Large intestine (tissue), 12 donors: Measurements from ENCODE around the gene ABCA8. TPM values are rescaled to one million over a fixed set of nuclear protein-coding genes. Genes with fewer than 3 reads are reported as not detected.
"Not testable (repeated sequence)": the region's sequence is repeated elsewhere in the genome, so short reads cannot be mapped to it uniquely, and the experiment has no call there.

Experiments
- DNase-seq, 2 donors: peaks; one replicate each; pipeline versions ENCODE4 v3.0.0 to v3.0.0-alpha.2; 2013
- H3K27ac ChIP-seq: one replicate; pipeline ENCODE4 v1.5.1; 2013; ENCODE audit warnings: low read length
- H3K27me3 ChIP-seq: 2 replicates; pipeline ENCODE4 v1.6.1; 2013; ENCODE audit warnings: low read length; ENCODE audit not compliant: control insufficient read depth, insufficient read depth
- H3K36me3 ChIP-seq: 2 replicates; pipeline ENCODE4 v1.6.1; 2013; ENCODE audit warnings: low read length; ENCODE audit not compliant: control insufficient read depth, insufficient read depth
- H3K4me1 ChIP-seq: one replicate; pipeline ENCODE4 v1.6.1; 2013; ENCODE audit warnings: low read length; ENCODE audit not compliant: control insufficient read depth, insufficient read depth
- H3K4me3 ChIP-seq: one replicate; pipeline ENCODE4 v1.5.1; 2013; ENCODE audit warnings: low read length
- H3K9me3 ChIP-seq: one replicate; pipeline ENCODE4 v1.6.1; 2013; ENCODE audit warnings: mild to moderate bottlenecking, low read depth, low read length, moderate library complexity; ENCODE audit not compliant: control insufficient read depth
- WGBS: methylation state at CpG from one replicate; pipeline ENCODE4 v1.1.5; 2013; ENCODE audit warnings: low lambda C conversion rate; ENCODE audit not compliant: insufficient coverage; 5-methylcytosine and 5-hydroxymethylcytosine counted together
- long read RNA-seq, 11 donors: transcript quantifications; one replicate each; lab custom pipeline, GENCODE V29; 2026
- polyA plus RNA-seq: library from polyadenylated mRNA; unstranded; fragments of 120-200 nt; gene quantifications from one replicate; pipeline ENCODE4 v1.2.1, GENCODE V29; 2013

ABCA8 gene
- 16.8 TPM for polyA plus RNA-seq
- long read RNA-seq, donor 1, result 0 reads
- long read RNA-seq, donor 2, result 0 reads
- long read RNA-seq, donor 3, result 0 reads
- long read RNA-seq, donor 4, result 0 reads
- long read RNA-seq, donor 5, result 0 reads
- long read RNA-seq, donor 6, partial matches to known transcripts, result 0 of 2 reads
- long read RNA-seq, donor 6, other reads (novel, unspliced or antisense), result 0 of 2 reads
- long read RNA-seq, donor 7, partial matches to known transcripts, result 0 of 1 reads
- long read RNA-seq, donor 7, other reads (novel, unspliced or antisense), result 0 of 1 reads
- long read RNA-seq, donor 8, partial matches to known transcripts, result 0 of 1 reads
- long read RNA-seq, donor 8, other reads (novel, unspliced or antisense), result 0 of 1 reads
- long read RNA-seq, donor 9, result 0 reads
- long read RNA-seq, donor 10, result 0 reads
- long read RNA-seq, donor 11, partial matches to known transcripts, result 0 of 1 reads
- long read RNA-seq, donor 11, other reads (novel, unspliced or antisense), result 0 of 1 reads

- Histone ChIP-seq H3K27me3 (no peaks in the 10 kb centered on the region), H3K9me3 (no peaks in the 10 kb centered on the region), H3K27ac (no peak within 1 kb of the TSS), H3K4me1 (no peaks in the 10 kb centered on the region), H3K36me3 (no peaks in the 10 kb centered on the region), H3K4me3 (no peak within 1 kb of the TSS)
- DNase-seq, result peak in 1 of 2 donors; percentile 6
- 65% methylated on average over 2 of the region's 4 CpGs for WGBS
These were observed at the start of gene ABCA8 for GRCh38 chr17:68955181-68955841. Gene ABCA8, minus strand, starts transcription at chr17:68955392. Its CDS starts 13,358 bp downstream, at chr17:68942034.

- WGBS, result no CpG with 5 or more reads among the region's 27 CpGs
- H3K27ac ChIP-seq, H3K9me3 ChIP-seq, H3K36me3 ChIP-seq, DNase-seq, H3K27me3 ChIP-seq, H3K4me1 ChIP-seq, H3K4me3 ChIP-seq: not testable (repeated sequence)
These were observed 49.6 kb upstream of the ABCA8 start for GRCh38 chr17:69004759-69005158.

- DNase-seq, H3K36me3 ChIP-seq, H3K4me3 ChIP-seq, H3K4me1 ChIP-seq, H3K27ac ChIP-seq, H3K27me3 ChIP-seq, H3K9me3 ChIP-seq: not testable (repeated sequence)
- no CpG with 5 or more reads among the region's 3 CpGs for WGBS
These were observed 44.6 kb upstream of the ABCA8 start for GRCh38 chr17:68999743-69000142.

GRCh38 chr17:68993112-68993511 is 37.9 kb upstream of the ABCA8 start:
- DNase-seq, result no peak
- no CpG with 5 or more reads among the region's 4 CpGs for WGBS

GRCh38 chr17:68987966-68988365 is 32.8 kb upstream of the ABCA8 start:
- H3K4me1 ChIP-seq, result no peaks in the 10 kb centered on the region
- no peak overlapping the region for H3K27ac ChIP-seq
- DNase-seq, result no peak
- H3K27me3 ChIP-seq, result no peaks in the 10 kb centered on the region
- WGBS, result no CpG with 5 or more reads among the region's 4 CpGs
- no peaks in the 10 kb centered on the region for H3K36me3 ChIP-seq
- H3K9me3 ChIP-seq, result no peaks in the 10 kb centered on the region
- no peak overlapping the region for H3K4me3 ChIP-seq

More at GRCh38 chr17:68993112-68993511, 37.9 kb upstream of the ABCA8 start:
- Histone ChIP-seq H3K27ac (no peak overlapping the region), H3K4me3 (no peak overlapping the region), H3K36me3 (no peaks in the 10 kb centered on the region), H3K4me1 (no peaks in the 10 kb centered on the region), H3K27me3 (no peaks in the 10 kb centered on the region), H3K9me3 (no peaks in the 10 kb centered on the region)

- no peaks in the 10 kb centered on the region for H3K4me1 ChIP-seq
- H3K4me3 ChIP-seq, result no peak overlapping the region
- H3K27ac ChIP-seq, result no peak overlapping the region
- H3K27me3 ChIP-seq, result no peaks in the 10 kb centered on the region
- DNase-seq, result no peak
- no CpG with 5 or more reads among the region's 2 CpGs for WGBS
- no peaks in the 10 kb centered on the region for H3K36me3 ChIP-seq
- no peaks in the 10 kb centered on the region for H3K9me3 ChIP-seq
These were observed 26.1 kb upstream of the ABCA8 start for GRCh38 chr17:68981288-68981687.

- 60% methylated on average over 1 of the region's 3 CpGs for WGBS
- DNase-seq, result no peak
- H3K4me3 ChIP-seq, result no peak overlapping the region
- no peaks in the 10 kb centered on the region for H3K4me1 ChIP-seq
- H3K27me3 ChIP-seq, result no peaks in the 10 kb centered on the region
- H3K36me3 ChIP-seq, result no peaks in the 10 kb centered on the region
- H3K27ac ChIP-seq, result no peak overlapping the region
- H3K9me3 ChIP-seq, result no peaks in the 10 kb centered on the region
These were observed 18.1 kb upstream of the ABCA8 start for GRCh38 chr17:68973098-68973846.

- Histone ChIP-seq H3K27me3 (no peaks in the 10 kb centered on the region), H3K9me3 (no peaks in the 10 kb centered on the region), H3K27ac (no peak overlapping the region), H3K36me3 (no peaks in the 10 kb centered on the region), H3K4me1 (no peaks in the 10 kb centered on the region), H3K4me3 (no peak overlapping the region)
- WGBS, result 60% methylated on average over 2 of the region's 4 CpGs
- DNase-seq, result no peak
These were observed 17.0 kb upstream of the ABCA8 start for GRCh38 chr17:68972119-68972704.

GRCh38 chr17:68969101-68969500 is 13.9 kb upstream of the ABCA8 start:
- DNase-seq, result no peak
- H3K4me3 ChIP-seq, result no peak overlapping the region
- H3K27me3 ChIP-seq, result no peaks in the 10 kb centered on the region
- no peaks in the 10 kb centered on the region for H3K4me1 ChIP-seq
- WGBS, result 100% methylated on average over 1 of the region's 5 CpGs
- no peaks in the 10 kb centered on the region for H3K9me3 ChIP-seq
- no peak overlapping the region for H3K27ac ChIP-seq
- no peaks in the 10 kb centered on the region for H3K36me3 ChIP-seq

- Histone ChIP-seq H3K4me3 (no peak overlapping the region), H3K36me3 (no peaks in the 10 kb centered on the region), H3K9me3 (no peaks in the 10 kb centered on the region), H3K4me1 (no peaks in the 10 kb centered on the region), H3K27ac (no peak overlapping the region), H3K27me3 (no peaks in the 10 kb centered on the region)
- 100% methylated on average over 1 of the region's 4 CpGs for WGBS
- no peak for DNase-seq
These were observed 8.8 kb upstream of the ABCA8 start for GRCh38 chr17:68963958-68964357.
